GM19193 (cell line): ENCODE results near the gene PRRT4.

Experiments used
- POLR2A ChIP-seq: IDR thresholded peaks from 4 replicates; pipeline ENCODE4 v1.6.1; 2011; ENCODE audit not compliant: insufficient read depth, insufficient read length; ENCODE audit errors: extremely low read depth

The PRRT4 gene

DNA sequence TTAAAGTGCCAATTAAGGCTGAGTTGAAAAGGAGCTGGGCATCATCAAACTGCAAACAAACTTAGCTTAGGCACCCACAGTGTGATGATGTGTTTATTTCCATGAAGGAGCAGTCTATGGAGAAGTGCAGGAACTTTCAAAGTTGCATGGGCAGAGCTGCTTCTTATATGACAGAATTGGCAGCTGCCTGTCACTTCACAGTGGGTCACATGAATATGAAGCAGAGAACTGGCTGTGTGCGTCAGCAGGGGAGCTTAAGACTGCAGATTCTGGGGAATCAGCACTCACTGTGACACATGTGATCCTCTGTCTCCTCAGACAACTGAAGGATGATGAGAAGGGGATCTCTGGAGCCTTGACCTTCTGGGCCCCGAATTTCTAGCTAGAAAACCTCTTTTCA is 54.4 kb downstream of the PRRT4 start:
- no peak for TF ChIP-seq POLR2A

- no peak for TF ChIP-seq POLR2A
Measured at GRCh38 chr7:128304212-128304611, 57.3 kb downstream of the PRRT4 start.

GRCh38 chr7:128303643-128304042 is 57.8 kb downstream of the PRRT4 start:
- no peak for TF ChIP-seq POLR2A

DNA sequence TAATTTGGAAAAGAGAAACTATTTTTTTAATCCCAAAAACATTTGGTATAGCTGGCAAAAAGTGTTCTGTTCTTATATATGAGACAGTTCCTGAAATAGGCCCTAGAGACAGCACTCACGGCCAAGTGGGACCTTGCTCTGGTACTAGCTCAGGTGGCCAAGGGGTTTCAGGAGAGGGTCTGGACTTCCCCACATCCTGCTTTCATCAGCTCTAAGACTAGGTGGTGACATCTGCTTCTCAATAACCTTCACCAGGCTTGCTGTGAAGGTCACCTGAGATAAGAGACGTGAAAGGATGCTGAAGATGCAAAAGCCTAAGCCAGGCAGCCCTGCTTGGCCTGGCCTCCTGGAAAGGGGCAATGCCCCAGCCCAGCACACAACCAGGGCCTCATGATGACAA is 58.4 kb downstream of the PRRT4 start:
- no peak for TF ChIP-seq POLR2A

DNA sequence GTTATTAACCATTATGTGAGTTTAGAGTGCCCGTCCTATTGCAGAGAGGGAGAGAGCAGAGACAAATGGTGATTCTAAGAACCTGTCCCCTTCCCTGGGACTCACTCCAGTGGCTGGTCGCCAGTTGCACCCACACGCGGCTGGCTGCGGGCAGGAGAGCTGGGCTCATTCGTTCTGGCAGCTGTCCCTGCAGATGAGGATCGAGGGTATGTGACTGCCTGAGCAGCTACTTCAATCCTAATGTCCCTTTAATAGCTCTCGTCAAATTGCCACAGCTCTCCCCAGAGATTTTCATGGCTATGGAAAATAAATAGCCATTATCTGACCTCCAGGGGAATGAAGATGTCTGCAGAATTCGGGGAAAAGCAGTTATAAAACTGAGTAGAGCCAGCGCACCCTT is 59.4 kb downstream of the PRRT4 start:
- no peak for TF ChIP-seq POLR2A
